Measurements from ENCODE around the gene PAX1. TPM values are rescaled to one million over a fixed set of nuclear protein-coding genes. Genes with fewer than 3 reads are reported as not detected.

Gene PAX1
- total and polyA plus RNA-seq, 9 of the 15 experiments (the other 6 are each of a cell fraction or from before 2014, with no cell fraction given) = not detected

GRCh38 chr20:21707999-21708737 is 2.7 kb downstream of the PAX1 start (continued):
- TF ChIP-seq, protein P1, sequence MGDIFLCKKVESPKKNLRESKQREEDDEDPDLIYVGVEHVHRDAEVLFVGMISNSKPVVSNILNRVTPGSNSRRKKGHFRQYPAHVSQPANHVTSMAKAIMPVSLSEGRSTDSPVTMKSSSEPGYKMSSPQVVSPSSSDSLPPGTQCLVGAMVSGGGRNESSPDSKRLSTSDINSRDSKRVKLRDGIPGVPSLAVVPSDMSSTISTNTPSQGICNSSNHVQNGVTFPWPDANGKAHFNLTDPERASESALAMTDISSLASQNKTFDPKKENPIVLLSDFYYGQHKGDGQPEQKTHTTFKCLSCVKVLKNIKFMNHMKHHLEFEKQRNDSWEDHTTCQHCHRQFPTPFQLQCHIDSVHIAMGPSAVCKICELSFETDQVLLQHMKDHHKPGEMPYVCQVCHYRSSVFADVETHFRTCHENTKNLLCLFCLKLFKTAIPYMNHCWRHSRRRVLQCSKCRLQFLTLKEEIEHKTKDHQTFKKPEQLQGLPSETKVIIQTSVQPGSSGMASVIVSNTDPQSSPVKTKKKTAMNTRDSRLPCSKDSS (IDR thresholded peaks at IDR 0.05; ENCODE audit: low read depth, partially characterized antibody) = no peak
- no peak for TF ChIP-seq CBX5 (IDR thresholded peaks at IDR 0.05; ENCODE audit: borderline replicate concordance, low read depth)
- TF ChIP-seq SMARCC2 (IDR thresholded peaks at IDR 0.05; ENCODE audit: low read depth) = no peak
- no peak for TF ChIP-seq SIN3A (IDR thresholded peaks at IDR 0.05; ENCODE audit: borderline replicate concordance in 2 of 2, control insufficient read depth in 1 of 2, low read depth in 2 of 2, low read length in 2 of 2)
- TF ChIP-seq ID3 (CRISPR knock-in tag; IDR thresholded peaks at IDR 0.05) = no peak
- TF ChIP-seq ID3 (tag; IDR thresholded peaks at IDR 0.05) = no peak
